Testis (tissue), 3 donors: ENCODE data around the gene SRGAP1. TPM values are rescaled to one million over a fixed set of nuclear protein-coding genes. Genes with fewer than 3 reads are reported as not detected.

ENCODE experiments used
- DNase-seq: peaks from one replicate; pipeline ENCODE4 v3.0.0-alpha.2; 2019
- H3K27ac ChIP-seq, 2 donors: fragments of 200-600 bp; sonication (generic); one replicate each; pipeline ENCODE4 v1.5.1; 2019
- H3K27me3 ChIP-seq: fragments of 200-600 bp; sonication (generic); one replicate; pipeline ENCODE4 v1.5.1; 2019
- H3K36me3 ChIP-seq: fragments of 200-600 bp; sonication (generic); one replicate; pipeline ENCODE4 v1.5.1; 2017; ENCODE audit warnings: low read depth; ENCODE audit errors: missing control alignments
- H3K4me1 ChIP-seq: fragments of 200-600 bp; sonication (generic); one replicate; pipeline ENCODE4 v1.5.1; 2019
- H3K4me3 ChIP-seq, 2 donors: fragments of 200-600 bp; sonication (generic); one replicate each; pipeline ENCODE4 v1.5.1; 2017 to 2019
- H3K9me3 ChIP-seq: fragments of 200-600 bp; sonication (generic); one replicate; pipeline ENCODE4 v1.5.1; 2017
- CTCF ChIP-seq, 3 experiments: fragments of 450-650 bp in 2 of 3; fragments of 200-600 bp in 1 of 3; sonication (generic) in 1 of 3; IDR thresholded peaks; one replicate each; pipeline ENCODE4 v1.5.1; 2016 to 2019; ENCODE audit warnings: antibody characterized with exemption in 3 of 3, mild to moderate bottlenecking in 2 of 3, moderate library complexity in 1 of 3
- POLR2A ChIP-seq: fragments of 450-650 bp; IDR thresholded peaks from one replicate; pipeline ENCODE4 v1.6.1; 2017; ENCODE audit warnings: antibody characterized with exemption, mild to moderate bottlenecking, moderate library complexity
- WGBS, 2 donors: methylation state at CpG; one replicate each; pipeline ENCODE4 v1.1.5; 2018; 5-methylcytosine and 5-hydroxymethylcytosine counted together
- intact Hi-C: fragments of 100-400 bp; cut with DNase I; formaldehyde crosslinking; loops from one replicate; pipeline ENCODE4 v1.15.1; 2023; ENCODE audit warnings: low total_unique reads
- polyA plus RNA-seq: library from polyadenylated mRNA; stranded (reverse); fragments of 350-450 nt; fragmentation: Illumina TruSeq; extraction: RNeasy Lipid Tissue Mini Kit (QIAGEN cat#74804); gene quantifications from one replicate; pipeline ENCODE4 v1.2.3, GENCODE V29; 2014; ENCODE audit warnings: low read depth, low replicate concordance; ENCODE audit not compliant: insufficient read depth
- total RNA-seq, 2 donors: library from RNA; depleted of rRNA; stranded (reverse); fragments of >200 nt; gene quantifications; one replicate each; pipeline ENCODE4 v1.2.3, GENCODE V29; 2016

The SRGAP1 gene
- total and polyA plus RNA-seq, 3 donors from 2014 or later, result 9.4 to 47.2 (median 26.9) TPM

- H3K27ac ChIP-seq, result peak overlapping the region; percentile 34 to 78
- no peaks in the 10 kb centered on the region for H3K9me3 ChIP-seq
- intact Hi-C loops, result loop anchor here (5.0 kb wide), 1 partner anchor 115 kb away; no protein-coding TSS in a partner anchor
- peaks cover 30% of the 10 kb centered on the region for H3K4me1 ChIP-seq
- 65% methylated on average over 2 of the region's 2 CpGs for WGBS, 2 donors
- TF ChIP-seq POLR2A, result no peak
- H3K36me3 ChIP-seq, result no peaks in the 10 kb centered on the region
- H3K4me3 ChIP-seq, result no peak overlapping the region
- H3K27me3 ChIP-seq, result no peaks in the 10 kb centered on the region
- DNase-seq, result no peak
Observed at GRCh38 chr12:64087761-64088160, 243.3 kb downstream of the SRGAP1 start.

GRCh38 chr12:64088431-64089349 lies 244.2 kb downstream of the SRGAP1 start:
- Histone ChIP-seq H3K27ac (peak overlapping the region; percentile 72 to 78), H3K27me3 (no peaks in the 10 kb centered on the region), H3K36me3 (no peaks in the 10 kb centered on the region), H3K4me3 (no peak overlapping the region), H3K9me3 (no peaks in the 10 kb centered on the region), H3K4me1 (peaks cover 27% of the 10 kb centered on the region)
- DNase-seq, result peak; percentile 89
- TF ChIP-seq POLR2A, result no peak
- no peak for TF ChIP-seq CTCF (IDR thresholded peaks at IDR 0.05)
- 41 to 44% methylated on average over 12 of the region's 12 CpGs for WGBS, 2 donors
- intact Hi-C loops, result loop anchor here (5.0 kb wide), 1 partner anchor 116 kb away; no protein-coding TSS in a partner anchor

- peak overlapping the region; percentile 72 to 78 for H3K27ac ChIP-seq
- WGBS, 2 donors, result 85 to 100% methylated on average over 1 of the region's 1 CpG
Observed at GRCh38 chr12:64090047-64090446, 245.5 kb downstream of the SRGAP1 start.

GRCh38 chr12:64091186-64091585 lies 246.7 kb downstream of the SRGAP1 start:
- WGBS, 2 donors, result 71 to 80% methylated on average over 4 of the region's 4 CpGs
- DNase-seq, result no peak
- TF ChIP-seq CTCF (IDR thresholded peaks at IDR 0.05) (no peak), POLR2A (no peak)
- Histone ChIP-seq H3K27ac (no peak overlapping the region), H3K4me3 (no peak overlapping the region), H3K27me3 (no peaks in the 10 kb centered on the region), H3K4me1 (peaks cover 27% of the 10 kb centered on the region), H3K36me3 (no peaks in the 10 kb centered on the region), H3K9me3 (no peaks in the 10 kb centered on the region)
- intact Hi-C loops, result no loop called here

More at GRCh38 chr12:64090047-64090446, 245.5 kb downstream of the SRGAP1 start:
- Histone ChIP-seq H3K27me3 (no peaks in the 10 kb centered on the region), H3K4me3 (no peak overlapping the region), H3K36me3 (no peaks in the 10 kb centered on the region), H3K4me1 (peaks cover 27% of the 10 kb centered on the region), H3K9me3 (no peaks in the 10 kb centered on the region)
- no peak for DNase-seq
- intact Hi-C loops, result no loop called here
- TF ChIP-seq POLR2A (no peak), CTCF (IDR thresholded peaks at IDR 0.05) (no peak)

GRCh38 chr12:64092507-64093196 lies 248.2 kb downstream of the SRGAP1 start:
- H3K4me1 ChIP-seq, result peaks cover 25% of the 10 kb centered on the region
- no peak overlapping the region for H3K4me3 ChIP-seq
- TF ChIP-seq CTCF (IDR thresholded peaks at IDR 0.05) (no peak), POLR2A (no peak)
- no peaks in the 10 kb centered on the region for H3K27me3 ChIP-seq
- H3K27ac ChIP-seq, result no peak overlapping the region
- no peak for DNase-seq
- H3K9me3 ChIP-seq, result no peaks in the 10 kb centered on the region
- no peaks in the 10 kb centered on the region for H3K36me3 ChIP-seq
- 93 to 96% methylated on average over 4 of the region's 4 CpGs for WGBS, 2 donors
- intact Hi-C loops, result no loop called here
